DND-41 (cell line): Measurements from ENCODE around the gene ZMYND12.

Experiments used
- ATAC-seq: fragments of 200-7000 bp; cut with Tn5 transposase; 3 replicates; pipeline ENCODE4 v1.9.1; 2021; ENCODE audit warnings: low read depth; ENCODE audit not compliant: insufficient read depth
- DNase-seq: peaks from one replicate; pipeline ENCODE4 v3.0.0-alpha.2; 2020
- H2AFZ ChIP-seq: 2 replicates; pipeline ENCODE4 v1.6.0; 2012; ENCODE audit warnings: low read depth, low read length
- H3K27ac ChIP-seq: 2 replicates; pipeline ENCODE4 v1.5.1; 2012; ENCODE audit warnings: low read length, inconsistent platforms
- H3K27me3 ChIP-seq: fragments of 200-600 bp; sonication (generic); 2 replicates; pipeline ENCODE4 v1.6.0; 2012; ENCODE audit warnings: low read length, mild to moderate bottlenecking, inconsistent platforms; ENCODE audit not compliant: insufficient read depth, poor library complexity
- H3K36me3 ChIP-seq: 2 replicates; pipeline ENCODE4 v1.5.1; 2012; ENCODE audit warnings: low read length, inconsistent platforms; ENCODE audit not compliant: insufficient read depth
- H3K4me1 ChIP-seq: 2 replicates; pipeline ENCODE4 v1.5.1; 2012; ENCODE audit warnings: mild to moderate bottlenecking, low read length; ENCODE audit not compliant: insufficient read depth
- H3K4me2 ChIP-seq: 2 replicates; pipeline ENCODE4 v1.6.0; 2012; ENCODE audit warnings: mild to moderate bottlenecking, moderate library complexity, low read length, inconsistent platforms; ENCODE audit not compliant: insufficient read depth
- H3K4me3 ChIP-seq, 2 experiments: fragments of 200-600 bp in 1 of 2; shearing (Covaris generic) in 1 of 2; 2 replicates each; pipeline ENCODE4 v1.5.1; 2012 to 2016; ENCODE audit warnings: inconsistent platforms in 2 of 2, low read length in 2 of 2, mild to moderate bottlenecking in 2 of 2, low read depth in 1 of 2, moderate library complexity in 1 of 2
- H3K79me2 ChIP-seq: 2 replicates; pipeline ENCODE4 v1.6.0; 2012; ENCODE audit warnings: low read length, inconsistent platforms; ENCODE audit not compliant: insufficient read depth
- H3K9ac ChIP-seq: 2 replicates; pipeline ENCODE4 v1.6.0; 2012; ENCODE audit warnings: low read depth, mild to moderate bottlenecking, inconsistent platforms, low read length, moderate library complexity
- H3K9me3 ChIP-seq: 2 replicates; pipeline ENCODE4 v1.5.1; 2012; ENCODE audit warnings: low read length, moderate library complexity, mild to moderate bottlenecking, inconsistent platforms; ENCODE audit not compliant: insufficient read depth, severe bottlenecking
- H4K20me1 ChIP-seq: 2 replicates; pipeline ENCODE4 v1.6.0; 2012; ENCODE audit warnings: low read length; ENCODE audit not compliant: insufficient read depth
- CTCF ChIP-seq: IDR thresholded peaks from 2 replicates; pipeline ENCODE4 v1.5.1; 2012; ENCODE audit warnings: borderline replicate concordance, low read length, moderate library complexity, mild to moderate bottlenecking; ENCODE audit not compliant: poor library complexity, severe bottlenecking; ENCODE audit errors: extremely low read depth
- EZH2 ChIP-seq: IDR thresholded peaks from 3 replicates; pipeline ENCODE4 v1.6.1; 2012; ENCODE audit warnings: borderline replicate concordance, low read depth, mild to moderate bottlenecking, moderate library complexity, low read length, inconsistent platforms; ENCODE audit not compliant: severe bottlenecking

The ZMYND12 gene

GRCh38 chr1:42466030-42466429 lies 10.2 kb upstream of the ZMYND12 start:
- ATAC-seq (no peak), DNase-seq (no peak)
- no peak overlapping the region for H2AFZ ChIP-seq
- H3K36me3 ChIP-seq: no peaks in the 10 kb centered on the region
- no peak overlapping the region for H3K27ac ChIP-seq
- H3K9ac ChIP-seq: no peak overlapping the region
- peaks cover 24% of the 10 kb centered on the region for H3K4me1 ChIP-seq
- H3K4me2 ChIP-seq: no peak overlapping the region
- no peaks in the 10 kb centered on the region for H3K79me2 ChIP-seq
- TF ChIP-seq CTCF: no peak
- TF ChIP-seq EZH2: no peak
- no peaks in the 10 kb centered on the region for H3K27me3 ChIP-seq
- no peak overlapping the region for H3K4me3 ChIP-seq
- no peaks in the 10 kb centered on the region for H4K20me1 ChIP-seq
- H3K9me3 ChIP-seq: no peaks in the 10 kb centered on the region

- peaks cover 31% of the 10 kb centered on the region for H3K4me1 ChIP-seq
- no peaks in the 10 kb centered on the region for H3K79me2 ChIP-seq
- H3K4me3 ChIP-seq: peak overlapping the region in 1 of 2 experiments; percentile 64; a peak in 1 of 4 replicates
- H3K36me3 ChIP-seq: peaks cover 11% of the 10 kb centered on the region
- TF ChIP-seq CTCF (no peak), EZH2 (no peak)
- ATAC-seq (no peak), DNase-seq (no peak)
- peak overlapping the region; percentile 14; the same call in 1 of the 2 replicates for H2AFZ ChIP-seq
- H3K27me3 ChIP-seq: no peaks in the 10 kb centered on the region
- H3K4me2 ChIP-seq: peak overlapping the region; percentile 90; the same call in 1 of the 2 replicates
- no peak overlapping the region for H3K9ac ChIP-seq
- H3K9me3 ChIP-seq: no peaks in the 10 kb centered on the region
- no peak overlapping the region for H3K27ac ChIP-seq
- H4K20me1 ChIP-seq: no peaks in the 10 kb centered on the region
Observed at GRCh38 chr1:42463921-42464320, 8.1 kb upstream of the ZMYND12 start.

GRCh38 chr1:42462828-42463763 lies 7.3 kb upstream of the ZMYND12 start, which contains the start of gene CCDC30:
CCDC30 (plus strand) TSS chr1:42463286; CDS start chr1:42480552, 17,266 bp downstream.
- TF ChIP-seq EZH2 (no peak), CTCF (no peak)
- peak; percentile 99 for ATAC-seq
- H3K9ac ChIP-seq: peak within 1 kb of the TSS; percentile 43
- H3K4me1 ChIP-seq: peaks cover 34% of the 10 kb centered on the region
- no peaks in the 10 kb centered on the region for H4K20me1 ChIP-seq
- H2AFZ ChIP-seq: peak within 1 kb of the TSS; percentile 72
- H3K27ac ChIP-seq: peak within 1 kb of the TSS; percentile 52
- peaks cover 19% of the 10 kb centered on the region for H3K36me3 ChIP-seq
- H3K4me2 ChIP-seq: peak within 1 kb of the TSS; percentile 90
- no peaks in the 10 kb centered on the region for H3K9me3 ChIP-seq
- H3K79me2 ChIP-seq: no peaks in the 10 kb centered on the region
- peak; percentile 98 for DNase-seq
- H3K27me3 ChIP-seq: no peaks in the 10 kb centered on the region
- H3K4me3 ChIP-seq: peak within 1 kb of the TSS; percentile 31 to 64; a peak in 3 of 4 replicates
